WTC11 (cell line): ENCODE measurements around the gene BCL7C. TPM values are rescaled to one million over a fixed set of nuclear protein-coding genes. Genes with fewer than 3 reads are reported as not detected.
A peak's percentile ranks its signal among the peaks of the same experiment; 100 is the strongest.

Experiments used
- ATAC-seq: fragments of 200-7000 bp; cut with Tn5 transposase; 2 replicates; pipeline ENCODE4 v1.10.0; 2021; ENCODE audit warnings: mild to moderate bottlenecking, moderate library complexity
- CTCF ChIA-PET: fragments of 300-600 bp; sonication (Branson Sonifier 250); formaldehyde crosslinking; loops from one replicate; lab custom pipeline; 2021; ENCODE audit warnings: antibody characterized with exemption; lab: Charles Lee
- POLR2A ChIA-PET: fragments of 350-600 bp; sonication (Branson Sonifier 250); formaldehyde crosslinking; loops from one replicate; lab custom pipeline; 2021; ENCODE audit warnings: antibody characterized with exemption; lab: Charles Lee
- DNase-seq: peaks from one replicate; pipeline ENCODE4 v3.0.0; 2021; ENCODE audit warnings: low spot score
- H3K27ac Mint-ChIP-seq: 2 replicates; pipeline ENCODE4 v1.8.0; 2021; ENCODE audit warnings: mixed read lengths
- H3K27me3 Mint-ChIP-seq: 2 replicates; pipeline ENCODE4 v1.8.0; 2021; ENCODE audit warnings: low read depth, mild to moderate bottlenecking, moderate library complexity, mixed read lengths
- H3K36me3 Mint-ChIP-seq: 2 replicates; pipeline ENCODE4 v1.8.0; 2021; ENCODE audit warnings: mixed read lengths
- H3K4me1 Mint-ChIP-seq: 2 replicates; pipeline ENCODE4 v1.8.0; 2022; ENCODE audit warnings: mixed read lengths
- H3K4me3 Mint-ChIP-seq: 2 replicates; pipeline ENCODE4 v1.8.0; 2021; ENCODE audit warnings: mild to moderate bottlenecking, moderate library complexity, mixed read lengths
- H3K9me3 Mint-ChIP-seq: 2 replicates; pipeline ENCODE4 v1.8.0; 2021; ENCODE audit warnings: mixed read lengths
- ELF4 ChIP-seq: sonication (generic); formaldehyde crosslinking; IDR thresholded peaks from 2 replicates; pipeline ENCODE4 v1.8.1; 2022; ENCODE audit warnings: low read depth, mild to moderate bottlenecking, moderate library complexity, missing genetic modification reagents
- GTF2I ChIP-seq: fragments of 250-450 bp; sonication (Bioruptor Pico); conservative IDR thresholded peaks from 2 replicates; pipeline ENCODE4 v1.4.0; 2021; ENCODE audit warnings: mild to moderate bottlenecking
- JAZF1 ChIP-seq: fragments of 250-450 bp; sonication (Bioruptor Pico); IDR thresholded peaks from 2 replicates; pipeline ENCODE4 v1.9.0; 2021; ENCODE audit warnings: moderate library complexity, mild to moderate bottlenecking, inconsistent platforms
- MXD4 ChIP-seq: fragments of 250-450 bp; sonication (Bioruptor Pico); IDR thresholded peaks from 2 replicates; pipeline ENCODE4 v1.8.0; 2021; ENCODE audit warnings: mild to moderate bottlenecking, moderate library complexity, borderline replicate concordance
- NFATC4 ChIP-seq: fragments of 250-450 bp; sonication (Bioruptor Pico); IDR thresholded peaks from 2 replicates; pipeline ENCODE4 v1.9.0; 2021; ENCODE audit warnings: mild to moderate bottlenecking
- NFYB ChIP-seq: sonication (generic); formaldehyde crosslinking; conservative IDR thresholded peaks from 2 replicates; pipeline ENCODE4 v1.8.0; 2022; ENCODE audit warnings: low read depth, missing genetic modification reagents
- NR1H2 ChIP-seq: sonication (generic); formaldehyde crosslinking; IDR thresholded peaks from 2 replicates; pipeline ENCODE4 v1.9.0; 2021; ENCODE audit warnings: mild to moderate bottlenecking, moderate library complexity, missing genetic modification reagents
- RELA ChIP-seq: sonication (generic); formaldehyde crosslinking; IDR thresholded peaks from 2 replicates; pipeline ENCODE4 v1.8.1; 2022; ENCODE audit warnings: missing genetic modification reagents, mild to moderate bottlenecking, borderline replicate concordance
- TCF7 ChIP-seq: sonication (generic); formaldehyde crosslinking; IDR thresholded peaks from 2 replicates; pipeline ENCODE4 v1.8.0; 2022; ENCODE audit warnings: mild to moderate bottlenecking, low read depth, missing genetic modification reagents, moderate library complexity
- ZBTB21 ChIP-seq: sonication (generic); formaldehyde crosslinking; IDR thresholded peaks from 2 replicates; pipeline ENCODE4 v1.8.1; 2023; ENCODE audit warnings: mild to moderate bottlenecking, missing genetic modification reagents, borderline replicate concordance
- ZBTB43 ChIP-seq: sonication (generic); formaldehyde crosslinking; IDR thresholded peaks from 2 replicates; pipeline ENCODE4 v1.8.1; 2023; ENCODE audit warnings: mild to moderate bottlenecking, missing genetic modification reagents
- ZNF121 ChIP-seq: sonication (generic); formaldehyde crosslinking; IDR thresholded peaks from 2 replicates; pipeline ENCODE4 v1.8.0; 2023; ENCODE audit warnings: missing genetic modification reagents
- ZNF317 ChIP-seq: sonication (generic); formaldehyde crosslinking; IDR thresholded peaks from 2 replicates; pipeline ENCODE4 v1.8.1; 2023; ENCODE audit warnings: low read depth, mild to moderate bottlenecking, moderate library complexity, missing genetic modification reagents, borderline replicate concordance
- ZNF532 ChIP-seq: fragments of 250-450 bp; sonication (Bioruptor Pico); IDR thresholded peaks from 2 replicates; pipeline ENCODE4 v1.9.0; 2021; ENCODE audit warnings: mild to moderate bottlenecking, borderline replicate concordance
- ZNF671 ChIP-seq: fragments of 250-450 bp; sonication (Bioruptor Pico); IDR thresholded peaks from 2 replicates; pipeline ENCODE4 v1.8.0; 2021; ENCODE audit warnings: mild to moderate bottlenecking
- total RNA-seq: library from RNA; stranded (reverse); gene quantifications from 3 replicates; pipeline ENCODE4 v1.2.3, GENCODE V29; 2021
- TF ChIP-seq, protein P1 (sequence below): sonication (generic); formaldehyde crosslinking; IDR thresholded peaks from 2 replicates; pipeline ENCODE4 v1.8.0; 2022; ENCODE audit warnings: mild to moderate bottlenecking, missing genetic modification reagents
- TF ChIP-seq, protein P2 (sequence below): sonication (generic); formaldehyde crosslinking; IDR thresholded peaks from 2 replicates; pipeline ENCODE4 v1.8.1; 2022; ENCODE audit warnings: missing genetic modification reagents, borderline replicate concordance
- TF ChIP-seq, protein P3 (sequence below): sonication (generic); formaldehyde crosslinking; conservative IDR thresholded peaks from 2 replicates; pipeline ENCODE4 v1.8.1; 2023; ENCODE audit warnings: mild to moderate bottlenecking, low read depth, missing genetic modification reagents, moderate library complexity

The BCL7C gene
- total RNA-seq, 1 experiment from 2014 or later, result 18.3 TPM

DNA sequence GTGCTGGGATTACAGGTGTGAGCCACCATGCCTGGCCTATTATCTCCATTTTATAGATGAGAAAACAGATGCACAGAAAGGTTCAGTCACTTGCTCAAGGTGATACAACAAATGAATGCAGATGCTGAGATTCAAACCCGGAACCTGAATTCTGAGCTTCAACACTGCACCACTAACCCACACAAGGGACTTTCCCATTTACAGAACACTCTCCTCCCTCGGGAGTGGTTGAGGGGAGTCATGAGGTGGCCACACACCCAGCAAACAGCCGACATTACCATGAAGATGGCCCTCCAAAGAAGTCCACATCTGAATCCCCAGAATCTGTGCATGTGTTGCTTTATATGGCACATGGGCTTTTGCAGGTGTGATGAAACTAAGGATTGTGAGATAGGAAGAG lies 9.1 kb downstream of the BCL7C start:
- ATAC-seq, result no peak
- H3K9me3 Mint-ChIP-seq, result no peaks in the 10 kb centered on the region
- H3K36me3 Mint-ChIP-seq, result peaks cover 8% of the 10 kb centered on the region; the same call in 1 of the 2 replicates
- no peak overlapping the region; the same call in 1 of the 2 replicates for H3K27ac Mint-ChIP-seq
- no peak overlapping the region for H3K4me3 Mint-ChIP-seq
- H3K4me1 Mint-ChIP-seq, result peaks cover 8% of the 10 kb centered on the region
- no peaks in the 10 kb centered on the region for H3K27me3 Mint-ChIP-seq
- ChIA-PET CTCF (no interaction called here), POLR2A (no interaction called here)
- DNase-seq, result no peak
- no peak for TF ChIP-seq ZBTB43 (CRISPR knock-in tag)
- no peak for TF ChIP-seq NFATC4 (CRISPR knock-in tag)
- no peak for TF ChIP-seq ELF4 (CRISPR knock-in tag)
- TF ChIP-seq MXD4 (CRISPR knock-in tag), result no peak
- TF ChIP-seq ZNF317 (CRISPR knock-in tag), result no peak
- TF ChIP-seq, protein P1, sequence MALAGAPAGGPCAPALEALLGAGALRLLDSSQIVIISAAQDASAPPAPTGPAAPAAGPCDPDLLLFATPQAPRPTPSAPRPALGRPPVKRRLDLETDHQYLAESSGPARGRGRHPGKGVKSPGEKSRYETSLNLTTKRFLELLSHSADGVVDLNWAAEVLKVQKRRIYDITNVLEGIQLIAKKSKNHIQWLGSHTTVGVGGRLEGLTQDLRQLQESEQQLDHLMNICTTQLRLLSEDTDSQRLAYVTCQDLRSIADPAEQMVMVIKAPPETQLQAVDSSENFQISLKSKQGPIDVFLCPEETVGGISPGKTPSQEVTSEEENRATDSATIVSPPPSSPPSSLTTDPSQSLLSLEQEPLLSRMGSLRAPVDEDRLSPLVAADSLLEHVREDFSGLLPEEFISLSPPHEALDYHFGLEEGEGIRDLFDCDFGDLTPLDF (CRISPR knock-in tag), result no peak
- no peak for TF ChIP-seq ZNF671
- TF ChIP-seq NFYB (CRISPR knock-in tag), result no peak
- no peak for TF ChIP-seq NR1H2 (CRISPR knock-in tag)
- TF ChIP-seq RELA, result no peak

DNA sequence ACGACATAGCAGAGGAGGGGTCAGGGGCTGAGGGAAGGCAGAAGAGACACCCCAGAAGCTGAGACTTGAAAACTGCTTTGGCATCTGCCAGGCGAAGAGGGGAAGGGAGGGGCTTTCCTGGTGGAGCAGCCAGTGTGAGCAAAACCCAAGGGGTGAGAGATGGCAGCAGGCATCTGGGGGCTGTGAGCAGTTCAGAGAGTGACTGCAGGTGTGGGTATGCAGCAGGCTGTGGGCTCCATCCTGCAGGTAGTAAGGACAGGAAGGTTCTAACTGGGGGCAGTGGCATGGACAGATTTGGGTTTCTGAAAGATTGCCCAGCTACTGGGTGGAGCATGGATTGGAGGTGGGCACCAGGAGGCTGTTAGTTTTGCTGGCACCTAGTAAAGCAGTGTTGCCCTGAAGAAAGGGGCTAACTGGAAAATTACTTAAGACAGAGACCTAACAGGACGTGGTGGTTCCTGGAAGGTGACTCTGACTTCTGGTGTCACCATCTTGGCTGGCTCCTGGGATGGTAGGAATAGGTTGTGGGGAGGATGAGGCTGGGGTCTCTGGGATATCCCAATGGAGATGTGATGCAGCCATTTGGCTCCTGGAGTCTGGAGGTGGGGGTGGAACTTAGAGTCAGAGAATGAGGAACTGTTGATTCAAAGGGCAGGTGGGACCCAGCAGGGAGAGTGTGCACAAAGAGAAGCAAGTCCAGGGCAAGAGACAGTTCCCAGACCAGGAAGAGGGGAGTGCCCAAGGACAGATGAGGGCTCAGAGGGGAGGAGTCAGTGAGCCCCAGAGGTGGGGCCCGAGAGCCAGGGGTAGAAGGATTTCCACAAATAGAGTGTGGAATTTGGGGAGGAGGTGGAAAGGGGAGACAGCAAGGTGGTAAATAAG lies 11.2 kb downstream of the BCL7C start:
- CTCF ChIA-PET, result interaction anchor here (1.5 kb wide), 1 partner anchor 38 kb away, joined by 3 read pairs; no protein-coding TSS in a partner anchor
- peak overlapping the region; percentile 55; the same call in 1 of the 2 replicates for H3K27ac Mint-ChIP-seq
- H3K4me3 Mint-ChIP-seq, result no peak overlapping the region
- peak; percentile 67 for ATAC-seq
- peaks cover 9% of the 10 kb centered on the region; the same call in 1 of the 2 replicates for H3K36me3 Mint-ChIP-seq
- no peaks in the 10 kb centered on the region for H3K9me3 Mint-ChIP-seq
- TF ChIP-seq ZBTB21 (CRISPR knock-in tag) (no peak), ZNF121 (CRISPR knock-in tag) (no peak), TCF7 (CRISPR knock-in tag) (no peak), ZNF532 (CRISPR knock-in tag) (no peak), GTF2I (CRISPR knock-in tag) (no peak), JAZF1 (CRISPR knock-in tag) (no peak)
- TF ChIP-seq, protein P2, sequence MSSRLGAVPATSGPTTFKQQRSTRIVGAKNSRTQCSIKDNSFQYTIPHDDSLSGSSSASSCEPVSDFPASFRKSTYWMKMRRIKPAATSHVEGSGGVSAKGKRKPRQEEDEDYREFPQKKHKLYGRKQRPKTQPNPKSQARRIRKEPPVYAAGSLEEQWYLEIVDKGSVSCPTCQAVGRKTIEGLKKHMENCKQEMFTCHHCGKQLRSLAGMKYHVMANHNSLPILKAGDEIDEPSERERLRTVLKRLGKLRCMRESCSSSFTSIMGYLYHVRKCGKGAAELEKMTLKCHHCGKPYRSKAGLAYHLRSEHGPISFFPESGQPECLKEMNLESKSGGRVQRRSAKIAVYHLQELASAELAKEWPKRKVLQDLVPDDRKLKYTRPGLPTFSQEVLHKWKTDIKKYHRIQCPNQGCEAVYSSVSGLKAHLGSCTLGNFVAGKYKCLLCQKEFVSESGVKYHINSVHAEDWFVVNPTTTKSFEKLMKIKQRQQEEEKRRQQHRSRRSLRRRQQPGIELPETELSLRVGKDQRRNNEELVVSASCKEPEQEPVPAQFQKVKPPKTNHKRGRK, result no peak
- TF ChIP-seq, protein P3, sequence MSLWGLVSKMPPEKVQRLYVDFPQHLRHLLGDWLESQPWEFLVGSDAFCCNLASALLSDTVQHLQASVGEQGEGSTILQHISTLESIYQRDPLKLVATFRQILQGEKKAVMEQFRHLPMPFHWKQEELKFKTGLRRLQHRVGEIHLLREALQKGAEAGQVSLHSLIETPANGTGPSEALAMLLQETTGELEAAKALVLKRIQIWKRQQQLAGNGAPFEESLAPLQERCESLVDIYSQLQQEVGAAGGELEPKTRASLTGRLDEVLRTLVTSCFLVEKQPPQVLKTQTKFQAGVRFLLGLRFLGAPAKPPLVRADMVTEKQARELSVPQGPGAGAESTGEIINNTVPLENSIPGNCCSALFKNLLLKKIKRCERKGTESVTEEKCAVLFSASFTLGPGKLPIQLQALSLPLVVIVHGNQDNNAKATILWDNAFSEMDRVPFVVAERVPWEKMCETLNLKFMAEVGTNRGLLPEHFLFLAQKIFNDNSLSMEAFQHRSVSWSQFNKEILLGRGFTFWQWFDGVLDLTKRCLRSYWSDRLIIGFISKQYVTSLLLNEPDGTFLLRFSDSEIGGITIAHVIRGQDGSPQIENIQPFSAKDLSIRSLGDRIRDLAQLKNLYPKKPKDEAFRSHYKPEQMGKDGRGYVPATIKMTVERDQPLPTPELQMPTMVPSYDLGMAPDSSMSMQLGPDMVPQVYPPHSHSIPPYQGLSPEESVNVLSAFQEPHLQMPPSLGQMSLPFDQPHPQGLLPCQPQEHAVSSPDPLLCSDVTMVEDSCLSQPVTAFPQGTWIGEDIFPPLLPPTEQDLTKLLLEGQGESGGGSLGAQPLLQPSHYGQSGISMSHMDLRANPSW (CRISPR knock-in tag), result no peak
- no peaks in the 10 kb centered on the region for H3K27me3 Mint-ChIP-seq
- peaks cover 8% of the 10 kb centered on the region for H3K4me1 Mint-ChIP-seq
- POLR2A ChIA-PET, result no interaction called here
- DNase-seq, result no peak
